DOHH2 (cell line): ENCODE results near the gene TP53AIP1.

Source experiments
- H3F3A ChIP-seq: fragments of 200-600 bp; sonication (generic), shearing (Covaris generic); 2 replicates; pipeline ENCODE4 v1.6.0; 2016; ENCODE audit warnings: antibody characterized with exemption, mild to moderate bottlenecking; ENCODE audit not compliant: control insufficient read depth, insufficient read depth
- H3K27ac ChIP-seq: fragments of 200-600 bp; sonication (generic); 2 replicates; pipeline ENCODE4 v1.5.1; 2014; ENCODE audit warnings: low read depth, mild to moderate bottlenecking, low read length, moderate library complexity
- H3K27me3 ChIP-seq: fragments of 200-600 bp; sonication (generic); 2 replicates; pipeline ENCODE4 v1.6.1; 2014; ENCODE audit warnings: mild to moderate bottlenecking, low read length, mixed read lengths; ENCODE audit not compliant: control insufficient read depth
- H3K36me3 ChIP-seq: fragments of 200-600 bp; sonication (generic); 2 replicates; pipeline ENCODE4 v1.6.1; 2014; ENCODE audit warnings: mild to moderate bottlenecking, low read length, moderate library complexity, mixed read lengths; ENCODE audit not compliant: control insufficient read depth
- H3K4me1 ChIP-seq: fragments of 200-600 bp; sonication (generic); 2 replicates; pipeline ENCODE4 v1.6.1; 2014; ENCODE audit warnings: mild to moderate bottlenecking, low read length, mixed read lengths; ENCODE audit not compliant: control insufficient read depth
- H3K4me2 ChIP-seq: fragments of 200-600 bp; sonication (generic); 2 replicates; pipeline ENCODE4 v1.6.0; 2014; ENCODE audit warnings: mild to moderate bottlenecking, low read length, moderate library complexity
- H3K4me3 ChIP-seq: fragments of 200-600 bp; sonication (generic); 2 replicates; pipeline ENCODE4 v1.5.1; 2014; ENCODE audit warnings: mild to moderate bottlenecking, low read length, mixed read lengths
- H3K79me2 ChIP-seq: fragments of 200-600 bp; sonication (generic); 2 replicates; pipeline ENCODE4 v1.6.1; 2014; ENCODE audit warnings: mild to moderate bottlenecking, low read length, mixed read lengths; ENCODE audit not compliant: control insufficient read depth
- H3K9me2 ChIP-seq: fragments of 200-600 bp; sonication (generic); replicated peaks from 2 replicates; pipeline ENCODE4 v1.6.1; 2014; ENCODE audit warnings: mild to moderate bottlenecking, low read length, mixed read lengths; ENCODE audit not compliant: control insufficient read depth
- H3K9me3 ChIP-seq: fragments of 200-600 bp; sonication (generic); 2 replicates; pipeline ENCODE4 v1.6.1; 2014; ENCODE audit warnings: antibody characterized with exemption, low read length, mixed read lengths; ENCODE audit not compliant: control insufficient read depth, insufficient read depth
- H4K20me1 ChIP-seq: fragments of 200-600 bp; sonication (generic); 2 replicates; pipeline ENCODE4 v1.6.0; 2014; ENCODE audit warnings: low read depth, mild to moderate bottlenecking, antibody characterized with exemption, low read length, moderate library complexity; ENCODE audit not compliant: control insufficient read depth, insufficient read depth
- CTCF ChIP-seq: fragments of 200-600 bp; sonication (generic); IDR thresholded peaks from one replicate; pipeline ENCODE4 v1.5.1; 2014; ENCODE audit warnings: antibody characterized with exemption, mild to moderate bottlenecking, low read depth, low read length; ENCODE audit not compliant: poor library complexity, severe bottlenecking
- EZH2phosphoT487 ChIP-seq: fragments of 200-600 bp; sonication (generic); IDR thresholded peaks from 2 replicates; pipeline ENCODE4 v1.6.1; 2017; ENCODE audit warnings: borderline replicate concordance, mild to moderate bottlenecking, antibody characterized with exemption, low read length, moderate library complexity, mixed read lengths

The TP53AIP1 gene

GRCh38 chr11:128938156-128938885, 4.3 kb downstream of the TP53AIP1 start:
- Histone ChIP-seq H3K36me3 (no peaks in the 10 kb centered on the region), H3K9me2 (no peaks in the 10 kb centered on the region), H4K20me1 (no peaks in the 10 kb centered on the region), H3K27me3 (no peaks in the 10 kb centered on the region), H3K4me2 (no peak overlapping the region), H3F3A (no peaks in the 10 kb centered on the region), H3K79me2 (no peaks in the 10 kb centered on the region), H3K9me3 (no peaks in the 10 kb centered on the region), H3K27ac (no peak overlapping the region), H3K4me3 (no peak overlapping the region), H3K4me1 (no peaks in the 10 kb centered on the region)
- TF ChIP-seq EZH2phosphoT487: no peak
- TF ChIP-seq CTCF: no peak

GRCh38 chr11:128937480-128937879, 5.2 kb downstream of the TP53AIP1 start:
- H3K27me3 ChIP-seq: no peaks in the 10 kb centered on the region
- TF ChIP-seq CTCF: no peak
- TF ChIP-seq EZH2phosphoT487: no peak
- H3K27ac ChIP-seq: no peak overlapping the region
- no peaks in the 10 kb centered on the region for H3K79me2 ChIP-seq
- H3K4me2 ChIP-seq: no peak overlapping the region
- no peak overlapping the region for H3K4me3 ChIP-seq
- no peaks in the 10 kb centered on the region for H3K9me2 ChIP-seq
- H3K36me3 ChIP-seq: no peaks in the 10 kb centered on the region
- H3K4me1 ChIP-seq: no peaks in the 10 kb centered on the region
- no peaks in the 10 kb centered on the region for H3K9me3 ChIP-seq
- H4K20me1 ChIP-seq: no peaks in the 10 kb centered on the region
- no peaks in the 10 kb centered on the region for H3F3A ChIP-seq

- Histone ChIP-seq H3K4me3 (no peak overlapping the region), H3K4me2 (no peak overlapping the region), H3K36me3 (no peaks in the 10 kb centered on the region), H3K9me2 (no peaks in the 10 kb centered on the region), H3K9me3 (no peaks in the 10 kb centered on the region), H3K27ac (no peak overlapping the region), H4K20me1 (no peaks in the 10 kb centered on the region), H3K27me3 (no peaks in the 10 kb centered on the region), H3K4me1 (no peaks in the 10 kb centered on the region), H3K79me2 (no peaks in the 10 kb centered on the region), H3F3A (no peaks in the 10 kb centered on the region)
- TF ChIP-seq EZH2phosphoT487 (no peak), CTCF (no peak)
Measured at GRCh38 chr11:128936606-128937251, 5.9 kb downstream of the TP53AIP1 start.
